GM21360 (cell line): Measurements from ENCODE around the gene MYH7B.
A peak's percentile ranks its signal among the peaks of the same experiment; 100 is the strongest.

Experiments
- ATAC-seq: cut with Tn5 transposase; IDR thresholded peaks from one replicate; pipeline ENCODE4 v1.9.1; 2021; ENCODE audit warnings: mild to moderate bottlenecking, moderate library complexity; ENCODE audit not compliant: unreplicated experiment

The MYH7B gene

GRCh38 chr20:34955231-34956040 is at the start of gene MYH7B, which contains the start of gene GSS:
Gene MYH7B (plus strand): TSS chr20:34955868. CDS start chr20:34978006, 22,138 bp downstream.
Gene GSS (minus strand): TSS chr20:34955806. CDS start chr20:34951852, 3,954 bp downstream.
- ATAC-seq, result peak; percentile 84

GRCh38 chr20:34907616-34908469 is 47.8 kb upstream of the MYH7B start:
- no peak for ATAC-seq

DNA sequence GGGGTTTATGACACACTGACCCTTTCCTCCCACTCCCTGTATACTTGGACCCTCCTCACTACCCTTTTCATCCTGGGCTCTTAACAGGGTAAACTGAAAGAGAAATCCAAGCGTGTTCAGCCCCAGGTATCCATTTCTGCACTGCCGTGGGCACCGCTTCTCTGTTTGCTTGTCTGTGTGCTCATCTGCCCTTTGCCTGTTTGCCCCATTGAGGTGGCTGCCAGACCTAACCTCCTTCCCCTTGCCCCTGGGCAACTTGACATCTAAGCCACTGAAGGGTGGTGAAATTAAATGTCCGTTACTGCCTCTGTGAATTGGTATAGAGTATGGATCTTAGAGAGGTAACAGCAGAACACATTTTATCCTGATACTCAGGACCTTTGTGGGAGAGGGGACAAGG is 40.5 kb upstream of the MYH7B start:
- ATAC-seq, result no peak

DNA sequence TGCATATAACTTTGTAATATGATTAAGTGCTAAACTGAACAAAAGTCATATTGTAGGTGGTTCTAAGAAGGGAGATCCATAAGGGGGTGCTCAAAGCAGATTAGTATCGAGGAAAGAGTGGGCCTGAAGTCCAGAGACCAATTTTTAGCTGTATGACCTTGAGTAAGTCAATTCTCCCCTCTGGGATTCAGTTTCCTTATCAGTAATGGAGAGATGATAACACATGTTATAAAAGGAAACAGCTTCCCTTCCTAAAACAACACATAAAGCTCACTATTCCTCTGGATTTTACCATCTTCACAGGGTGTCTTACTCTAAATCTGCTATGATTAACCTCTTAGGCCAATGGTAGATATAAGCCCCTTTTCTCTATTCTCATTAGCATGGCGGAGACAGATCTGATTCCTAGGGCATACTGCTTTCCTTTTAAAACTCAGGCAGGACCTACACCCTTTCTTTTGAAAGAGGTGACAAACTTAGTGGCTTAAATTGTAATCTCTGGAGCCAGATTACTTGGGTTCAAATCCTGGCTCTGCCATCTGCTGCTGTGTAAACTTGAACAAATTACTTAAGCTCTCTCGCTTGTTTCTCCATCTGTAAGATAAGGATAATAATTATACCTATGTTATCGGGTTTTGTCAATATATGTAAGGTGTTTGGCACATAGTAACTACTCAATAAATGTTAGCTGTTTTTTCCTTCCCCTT is 39.8 kb upstream of the MYH7B start:
- ATAC-seq, result no peak

- no peak for ATAC-seq
Measured at GRCh38 chr20:34916774-34917354, 38.8 kb upstream of the MYH7B start.

GRCh38 chr20:34920055-34920454 is 35.6 kb upstream of the MYH7B start:
- no peak for ATAC-seq

- no peak for ATAC-seq
Measured at GRCh38 chr20:34921436-34921835, 34.2 kb upstream of the MYH7B start.

DNA sequence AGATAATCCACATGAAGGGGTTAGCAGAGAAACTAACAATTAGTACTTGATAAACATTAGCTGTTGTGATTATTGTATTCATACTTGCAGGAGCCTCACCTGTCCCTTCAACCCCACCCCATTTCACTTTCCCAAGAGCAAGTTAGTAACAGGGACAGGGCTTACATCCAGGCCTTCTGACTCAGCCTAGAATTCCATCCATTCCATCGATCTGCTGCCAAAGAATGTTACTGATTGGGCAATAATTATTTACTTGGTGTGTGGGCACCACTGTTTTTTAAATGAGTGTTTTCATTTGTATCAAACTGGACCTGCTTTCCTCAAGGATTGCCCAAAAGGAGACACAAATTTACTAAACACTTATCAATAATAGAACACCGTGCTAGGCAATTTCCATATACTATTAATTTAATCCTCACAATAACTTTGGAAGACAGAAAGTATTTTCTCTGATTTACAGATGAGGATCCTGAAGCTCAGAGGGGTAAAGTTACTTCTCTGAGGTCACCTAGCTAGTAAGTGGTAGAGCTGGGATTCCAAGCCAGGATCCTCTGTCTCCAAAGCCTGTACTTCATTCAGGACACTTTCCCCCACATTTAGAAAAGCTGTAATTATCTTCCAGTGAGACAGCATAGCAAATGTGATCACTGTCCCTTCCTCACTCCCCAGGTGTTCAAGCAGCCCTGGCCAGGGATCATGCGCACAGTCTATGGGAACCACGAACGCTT is 32.9 kb upstream of the MYH7B start:
- no peak for ATAC-seq

DNA sequence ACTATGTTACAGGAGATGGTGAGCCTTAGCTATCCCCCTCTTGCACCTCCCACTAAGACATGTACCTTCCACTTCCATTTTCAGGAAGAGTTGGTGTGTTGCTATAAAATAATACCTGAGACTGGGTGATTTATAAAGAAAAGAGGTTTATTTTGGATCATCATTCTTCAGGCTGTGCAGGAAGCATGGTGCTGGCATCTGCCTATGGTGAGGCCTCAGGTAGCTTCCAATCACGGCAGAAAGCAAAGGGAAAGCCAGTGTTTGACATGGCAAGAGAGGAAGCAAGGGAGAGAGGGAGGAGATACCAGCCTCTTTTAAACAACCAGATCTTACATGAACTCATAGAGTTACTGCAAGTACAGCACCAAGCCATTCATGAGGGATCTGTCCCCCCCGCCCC is 32.3 kb upstream of the MYH7B start:
- no peak for ATAC-seq

- no peak for ATAC-seq
Measured at GRCh38 chr20:34925341-34925740, 30.3 kb upstream of the MYH7B start.

DNA sequence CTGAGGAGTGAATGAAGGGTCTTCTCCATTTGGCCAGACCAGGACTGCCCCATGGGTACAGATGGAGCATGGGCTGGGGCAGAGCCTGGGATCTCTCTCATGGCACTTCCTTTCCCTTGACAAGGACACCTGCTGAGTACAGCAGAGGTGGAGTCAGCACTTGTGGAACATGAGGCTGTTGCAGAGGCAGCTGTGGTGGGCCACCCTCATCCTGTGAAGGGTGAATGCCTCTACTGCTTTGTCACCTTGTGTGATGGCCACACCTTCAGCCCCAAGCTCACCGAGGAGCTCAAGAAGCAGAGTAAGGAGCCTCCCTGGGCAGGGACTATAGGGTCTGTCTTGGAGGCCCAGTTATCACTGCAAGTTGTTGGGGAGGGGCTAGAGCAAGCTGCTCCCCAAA is 29.7 kb upstream of the MYH7B start:
- ATAC-seq, result no peak

GRCh38 chr20:34926581-34926980 is 29.1 kb upstream of the MYH7B start:
- ATAC-seq, result no peak

- ATAC-seq, result no peak
Measured at GRCh38 chr20:34927736-34928135, 27.9 kb upstream of the MYH7B start.

- no peak for ATAC-seq
Measured at GRCh38 chr20:34928411-34928810, 27.3 kb upstream of the MYH7B start.

GRCh38 chr20:34931771-34932170 is 23.9 kb upstream of the MYH7B start:
- ATAC-seq, result no peak

- no peak for ATAC-seq
Measured at GRCh38 chr20:34938466-34939163, 17.1 kb upstream of the MYH7B start.

- no peak for ATAC-seq
Measured at GRCh38 chr20:34940081-34940481, 15.6 kb upstream of the MYH7B start.

GRCh38 chr20:34941226-34941625 is 14.4 kb upstream of the MYH7B start:
- ATAC-seq, result no peak

GRCh38 chr20:34942301-34942700 is 13.4 kb upstream of the MYH7B start:
- ATAC-seq, result no peak
